Measurements from ENCODE around the gene LY6G6D.

LY6G6D gene

GRCh38 chr6:31737315-31737990, 22.3 kb downstream of the LY6G6D start:
- DNase-seq, result no peak

GRCh38 chr6:31737991-31738979, 23.1 kb downstream of the LY6G6D start:
- DNase-seq, result no peak

- DNase-seq, result peak; percentile 100
Observed at GRCh38 chr6:31739639-31740396, 24.7 kb downstream of the LY6G6D start, which contains the start of gene MSH5. MSH5 (plus strand) TSS chr6:31740005; CDS start chr6:31740467, 462 bp downstream.

GRCh38 chr6:31740397-31741223, 25.5 kb downstream of the LY6G6D start:
- no peak for DNase-seq

- DNase-seq, result no peak
Observed at GRCh38 chr6:31741815-31742214, 26.7 kb downstream of the LY6G6D start.

- DNase-seq, result no peak
Observed at GRCh38 chr6:31742894-31743293, 27.7 kb downstream of the LY6G6D start.

GRCh38 chr6:31744422-31744821, 29.3 kb downstream of the LY6G6D start:
- DNase-seq, result no peak

- DNase-seq, result no peak
Observed at GRCh38 chr6:31749301-31750036, 34.3 kb downstream of the LY6G6D start.

GRCh38 chr6:31750411-31751022, 35.4 kb downstream of the LY6G6D start:
- DNase-seq, result no peak

GRCh38 chr6:31752739-31753319, 37.7 kb downstream of the LY6G6D start:
- no peak for DNase-seq

GRCh38 chr6:31758281-31758680, 43.1 kb downstream of the LY6G6D start:
- DNase-seq, result no peak

GRCh38 chr6:31760790-31761189, 45.6 kb downstream of the LY6G6D start:
- DNase-seq, result no peak

GRCh38 chr6:31761343-31761742, 46.2 kb downstream of the LY6G6D start:
- DNase-seq, result no peak

- DNase-seq, result no peak
Observed at GRCh38 chr6:31762356-31762755, 47.2 kb downstream of the LY6G6D start, which contains the start of gene SAPCD1. SAPCD1 (plus strand) TSS chr6:31762656; CDS start chr6:31763055, 399 bp downstream.

- DNase-seq, result no peak
Observed at GRCh38 chr6:31762878-31763618, 47.9 kb downstream of the LY6G6D start.

GRCh38 chr6:31763619-31763940, 48.4 kb downstream of the LY6G6D start:
- DNase-seq, result no peak

- no peak for DNase-seq
Observed at GRCh38 chr6:31764198-31764597, 49.0 kb downstream of the LY6G6D start.

GRCh38 chr6:31765559-31765909, 50.4 kb downstream of the LY6G6D start:
- DNase-seq, result no peak

GRCh38 chr6:31765910-31766794, 51.0 kb downstream of the LY6G6D start:
- DNase-seq, result no peak

Measured in NCI-H2171 treated with DMSO at 0.1 percent for 48 hours (cell line).